ENCODE measurements around the gene CARD16.

Gene CARD16

DNA sequence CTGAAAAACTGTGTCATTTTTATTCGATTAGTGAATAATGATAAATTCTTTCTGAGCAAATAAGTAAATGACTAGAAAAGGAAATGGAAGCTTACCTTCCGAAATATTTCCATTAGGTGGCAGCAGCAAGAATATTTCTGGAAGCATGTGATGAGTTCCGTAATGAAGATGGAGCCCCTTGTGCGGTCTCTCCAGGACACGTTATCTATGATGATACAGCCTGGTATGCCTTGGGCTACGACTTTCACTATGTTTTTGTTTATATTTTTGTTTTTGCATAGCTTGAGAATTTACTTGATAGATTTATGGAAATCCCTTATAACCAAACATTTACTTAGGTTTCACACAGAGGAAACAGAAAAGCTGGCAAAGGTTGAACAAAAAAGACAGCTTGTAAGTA lies 47.8 kb downstream of the CARD16 start:
- DNase-seq (ENCODE audit: low read depth in 4 of 4, low spot score in 1 of 4): no peak

DNA sequence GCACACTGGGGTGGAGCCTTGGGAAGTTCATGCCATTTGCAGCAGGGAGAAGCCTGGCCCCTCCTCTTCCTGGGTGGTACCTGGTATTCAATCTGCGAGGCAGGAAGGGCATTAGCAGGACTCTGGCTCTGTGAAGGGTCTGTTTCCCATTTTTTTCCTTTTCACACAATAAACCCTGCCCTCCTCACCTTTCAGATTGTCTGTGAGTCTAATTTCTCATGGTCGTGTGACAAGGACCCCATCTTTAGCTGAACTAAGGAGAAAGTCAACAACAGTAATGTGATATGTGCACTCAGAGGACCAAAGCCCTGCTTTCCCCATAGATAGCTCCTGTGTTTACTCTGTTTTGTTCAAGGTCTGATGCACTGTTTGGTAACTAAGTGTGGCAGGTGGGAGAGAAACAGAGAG lies 50.1 kb downstream of the CARD16 start:
- DNase-seq (ENCODE audit: low read depth in 4 of 4, low spot score in 1 of 4): no peak

DNA sequence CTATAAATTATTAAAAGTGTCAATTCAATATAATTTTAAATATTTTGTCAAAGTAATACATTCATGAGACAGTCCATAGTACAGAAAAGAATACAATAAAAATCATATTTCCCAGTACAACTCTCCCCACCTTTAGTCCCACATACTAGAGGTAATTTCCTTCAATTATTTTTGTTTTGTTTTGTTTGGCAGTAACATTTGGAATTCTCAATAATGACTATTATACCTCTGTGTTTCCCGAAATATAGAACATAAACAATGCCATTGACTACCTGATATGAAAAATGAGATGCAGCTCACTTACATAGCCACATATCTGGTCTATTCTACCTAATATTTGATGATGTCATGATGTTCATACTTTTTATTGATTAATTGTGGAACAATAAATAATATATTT lies 52.4 kb downstream of the CARD16 start:
- no peak for DNase-seq (ENCODE audit: low read depth in 4 of 4, low spot score in 1 of 4)

DNA sequence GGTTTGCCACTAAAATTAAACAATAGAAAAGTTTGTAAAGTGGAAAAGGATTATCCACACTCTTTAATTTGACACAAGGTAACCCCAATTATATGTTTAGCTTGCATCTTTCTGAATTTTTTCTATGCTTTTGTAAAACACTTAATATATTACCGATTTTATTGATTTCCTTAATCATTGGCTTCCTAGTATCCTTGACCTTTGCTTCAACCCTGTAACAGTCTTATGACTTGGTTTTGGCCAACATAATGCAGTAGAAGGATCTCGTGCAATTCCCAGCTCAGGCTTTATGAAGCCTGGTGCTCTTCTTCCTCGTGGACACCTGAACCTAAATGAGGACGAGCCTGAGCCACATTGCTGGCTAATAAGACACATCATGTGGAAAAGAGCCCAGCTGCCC lies 53.1 kb downstream of the CARD16 start:
- DNase-seq (ENCODE audit: low read depth in 4 of 4, low spot score in 1 of 4): no peak
